ENCODE measurements around the gene CCDC141. TPM values are rescaled to one million over a fixed set of nuclear protein-coding genes. Genes with fewer than 3 reads are reported as not detected.

CCDC141 gene
- total RNA-seq, 1 experiment from 2014 or later: 0.30 TPM

- TF ChIP-seq RAD21 (IDR thresholded peaks at IDR 0.05; ENCODE audit: low read depth): no peak
These were observed 179.2 kb downstream of the CCDC141 start (continued) for GRCh38 chr2:178870703-178871102.

GRCh38 chr2:178865999-178866398 is 183.9 kb downstream of the CCDC141 start:
- Histone ChIP-seq H3K9me3 (ENCODE audit: control insufficient read depth in 1 of 2, insufficient read depth in 1 of 2, low read depth in 1 of 2, low read length in 2 of 2) (no peaks in the 10 kb centered on the region), H3K27me3 (ENCODE audit: insufficient read depth, low read length) (no peaks in the 10 kb centered on the region), H3K36me3 (ENCODE audit: control insufficient read depth in 1 of 2, insufficient read depth in 2 of 2, low read length in 2 of 2) (no peaks in the 10 kb centered on the region), H3K4me1 (ENCODE audit: control insufficient read depth in 1 of 2, insufficient read depth in 2 of 2, low read length in 2 of 2) (peaks cover 0 to 21% of the 10 kb centered on the region in 2 experiments; a peak in 1 of 4 replicates), H2AFZ (ENCODE audit: low read depth, low read length, poor library complexity, severe bottlenecking) (no peak overlapping the region), H3K4me2 (ENCODE audit: low read length) (no peak overlapping the region), H3K27ac (ENCODE audit: low read depth, low read length) (no peak overlapping the region), H3K9me2 (ENCODE audit: insufficient read depth) (no peaks in the 10 kb centered on the region), H3K79me2 (ENCODE audit: insufficient read depth, low read length) (no peaks in the 10 kb centered on the region), H3K9ac (ENCODE audit: low read length) (no peak overlapping the region), H3K4me3 (replicated peaks in 1 of 2; ENCODE audit: low read depth in 1 of 2, low read length in 2 of 2) (no peak overlapping the region), H4K20me1 (ENCODE audit: insufficient read depth) (no peaks in the 10 kb centered on the region)
- no peak for TF ChIP-seq CBX3 (IDR thresholded peaks at IDR 0.05; ENCODE audit: low read depth)
- no peak for TF ChIP-seq ELF1 (IDR thresholded peaks at IDR 0.05; ENCODE audit: borderline replicate concordance, low read depth)
- no peak for TF ChIP-seq ZFX (IDR thresholded peaks at IDR 0.05)
- TF ChIP-seq CTCF (IDR thresholded peaks at IDR 0.05 in 2 of 3, conservative IDR thresholded peaks at IDR 0.05 in 1 of 3; ENCODE audit: borderline replicate concordance in 1 of 3, insufficient read depth in 1 of 3, low read depth in 2 of 3, low read length in 2 of 3): no peak
- no peak for TF ChIP-seq FOSL1 (IDR thresholded peaks at IDR 0.05; ENCODE audit: low read depth)
- TF ChIP-seq EZH2phosphoT487 (IDR thresholded peaks at IDR 0.05; ENCODE audit: borderline replicate concordance): no peak
- TF ChIP-seq ZNF274 (IDR thresholded peaks at IDR 0.05; ENCODE audit: low read depth, low read length): no peak
- TF ChIP-seq POLR2AphosphoS5 (IDR thresholded peaks at IDR 0.05; ENCODE audit: low read depth, low read length): no peak
- no peak for TF ChIP-seq REST (IDR thresholded peaks at IDR 0.05; ENCODE audit: low read depth)
- no peak for TF ChIP-seq YY1 (IDR thresholded peaks at IDR 0.05; ENCODE audit: extremely low read depth, insufficient replicate concordance, low read depth, low read length)
- TF ChIP-seq EZH2 (IDR thresholded peaks at IDR 0.05): no peak
- TF ChIP-seq RAD21 (IDR thresholded peaks at IDR 0.05; ENCODE audit: low read depth): no peak
- no peak for TF ChIP-seq MAX (IDR thresholded peaks at IDR 0.05)
- ATAC-seq (no peak), DNase-seq (ENCODE audit: low read depth, low spot score) (no peak)
- intact Hi-C loops (cut with micrococcal nuclease): no loop called here
- RAD21 ChIA-PET (ENCODE audit: low non-redundant PET in 1 of 2, low total read pairs in 2 of 2, uncharacterized antibody in 2 of 2, unreplicated experiment in 2 of 2): no interaction called here
- POLR2A ChIA-PET: no interaction called here
- BruUV-seq (replicated peaks): no TSS peak
- CTCF ChIA-PET: no interaction called here

Measured in HCT116 (cell line).